ENCODE data around the gene CDH13.

DNA sequence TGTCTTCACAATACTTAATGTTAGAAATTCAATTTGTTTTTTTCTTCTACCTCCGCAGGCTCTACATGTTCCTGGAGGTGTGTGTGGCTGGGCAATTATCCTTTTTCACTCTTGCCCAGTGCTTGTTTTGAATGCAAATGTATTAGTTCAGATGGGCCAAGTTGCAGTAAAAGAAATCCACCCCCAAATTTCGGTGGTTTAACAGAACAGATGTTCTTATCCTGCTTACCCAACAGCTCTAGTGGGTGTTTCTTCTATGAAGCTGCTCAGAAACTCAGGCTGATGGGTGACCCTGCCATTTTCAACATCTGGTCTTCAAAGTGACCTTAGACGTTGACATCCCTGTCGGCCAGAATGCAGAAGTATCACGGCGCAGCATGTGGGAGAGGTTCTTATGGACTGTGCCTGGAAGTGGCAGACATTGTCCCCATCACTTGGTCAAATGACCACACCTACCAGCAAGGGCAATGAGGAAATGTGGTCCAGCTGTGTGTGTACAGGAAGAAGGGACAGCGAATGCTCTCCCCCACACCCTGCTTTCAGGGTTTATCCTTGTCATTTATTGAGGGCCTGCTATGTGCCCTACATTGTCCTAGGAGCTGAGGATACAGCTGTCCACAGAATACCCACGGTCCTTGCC is 157.3 kb downstream of the CDH13 start:
- TF ChIP-seq EZH2phosphoT487 (IDR thresholded peaks at IDR 0.05; ENCODE audit: unreplicated experiment) = no peak
- TF ChIP-seq, protein P1, sequence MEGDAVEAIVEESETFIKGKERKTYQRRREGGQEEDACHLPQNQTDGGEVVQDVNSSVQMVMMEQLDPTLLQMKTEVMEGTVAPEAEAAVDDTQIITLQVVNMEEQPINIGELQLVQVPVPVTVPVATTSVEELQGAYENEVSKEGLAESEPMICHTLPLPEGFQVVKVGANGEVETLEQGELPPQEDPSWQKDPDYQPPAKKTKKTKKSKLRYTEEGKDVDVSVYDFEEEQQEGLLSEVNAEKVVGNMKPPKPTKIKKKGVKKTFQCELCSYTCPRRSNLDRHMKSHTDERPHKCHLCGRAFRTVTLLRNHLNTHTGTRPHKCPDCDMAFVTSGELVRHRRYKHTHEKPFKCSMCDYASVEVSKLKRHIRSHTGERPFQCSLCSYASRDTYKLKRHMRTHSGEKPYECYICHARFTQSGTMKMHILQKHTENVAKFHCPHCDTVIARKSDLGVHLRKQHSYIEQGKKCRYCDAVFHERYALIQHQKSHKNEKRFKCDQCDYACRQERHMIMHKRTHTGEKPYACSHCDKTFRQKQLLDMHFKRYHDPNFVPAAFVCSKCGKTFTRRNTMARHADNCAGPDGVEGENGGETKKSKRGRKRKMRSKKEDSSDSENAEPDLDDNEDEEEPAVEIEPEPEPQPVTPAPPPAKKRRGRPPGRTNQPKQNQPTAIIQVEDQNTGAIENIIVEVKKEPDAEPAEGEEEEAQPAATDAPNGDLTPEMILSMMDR (conservative IDR thresholded peaks at IDR 0.05; ENCODE audit: low read depth in 2 of 2) = no peak
- no peak for TF ChIP-seq EZH2 (IDR thresholded peaks at IDR 0.05; ENCODE audit: low read depth, unreplicated experiment)
- TF ChIP-seq, protein P2, sequence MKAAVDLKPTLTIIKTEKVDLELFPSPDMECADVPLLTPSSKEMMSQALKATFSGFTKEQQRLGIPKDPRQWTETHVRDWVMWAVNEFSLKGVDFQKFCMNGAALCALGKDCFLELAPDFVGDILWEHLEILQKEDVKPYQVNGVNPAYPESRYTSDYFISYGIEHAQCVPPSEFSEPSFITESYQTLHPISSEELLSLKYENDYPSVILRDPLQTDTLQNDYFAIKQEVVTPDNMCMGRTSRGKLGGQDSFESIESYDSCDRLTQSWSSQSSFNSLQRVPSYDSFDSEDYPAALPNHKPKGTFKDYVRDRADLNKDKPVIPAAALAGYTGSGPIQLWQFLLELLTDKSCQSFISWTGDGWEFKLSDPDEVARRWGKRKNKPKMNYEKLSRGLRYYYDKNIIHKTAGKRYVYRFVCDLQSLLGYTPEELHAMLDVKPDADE (IDR thresholded peaks at IDR 0.05) = no peak
- TF ChIP-seq CREB1 (CRISPR knock-in tag; IDR thresholded peaks at IDR 0.05; ENCODE audit: low read depth) = no peak
- no peak for TF ChIP-seq POLR2AphosphoS5 (IDR thresholded peaks at IDR 0.05; ENCODE audit: low read depth)
- no peak for TF ChIP-seq STAT1 (IDR thresholded peaks at IDR 0.05; ENCODE audit: unreplicated experiment)
- TF ChIP-seq, protein P3, sequence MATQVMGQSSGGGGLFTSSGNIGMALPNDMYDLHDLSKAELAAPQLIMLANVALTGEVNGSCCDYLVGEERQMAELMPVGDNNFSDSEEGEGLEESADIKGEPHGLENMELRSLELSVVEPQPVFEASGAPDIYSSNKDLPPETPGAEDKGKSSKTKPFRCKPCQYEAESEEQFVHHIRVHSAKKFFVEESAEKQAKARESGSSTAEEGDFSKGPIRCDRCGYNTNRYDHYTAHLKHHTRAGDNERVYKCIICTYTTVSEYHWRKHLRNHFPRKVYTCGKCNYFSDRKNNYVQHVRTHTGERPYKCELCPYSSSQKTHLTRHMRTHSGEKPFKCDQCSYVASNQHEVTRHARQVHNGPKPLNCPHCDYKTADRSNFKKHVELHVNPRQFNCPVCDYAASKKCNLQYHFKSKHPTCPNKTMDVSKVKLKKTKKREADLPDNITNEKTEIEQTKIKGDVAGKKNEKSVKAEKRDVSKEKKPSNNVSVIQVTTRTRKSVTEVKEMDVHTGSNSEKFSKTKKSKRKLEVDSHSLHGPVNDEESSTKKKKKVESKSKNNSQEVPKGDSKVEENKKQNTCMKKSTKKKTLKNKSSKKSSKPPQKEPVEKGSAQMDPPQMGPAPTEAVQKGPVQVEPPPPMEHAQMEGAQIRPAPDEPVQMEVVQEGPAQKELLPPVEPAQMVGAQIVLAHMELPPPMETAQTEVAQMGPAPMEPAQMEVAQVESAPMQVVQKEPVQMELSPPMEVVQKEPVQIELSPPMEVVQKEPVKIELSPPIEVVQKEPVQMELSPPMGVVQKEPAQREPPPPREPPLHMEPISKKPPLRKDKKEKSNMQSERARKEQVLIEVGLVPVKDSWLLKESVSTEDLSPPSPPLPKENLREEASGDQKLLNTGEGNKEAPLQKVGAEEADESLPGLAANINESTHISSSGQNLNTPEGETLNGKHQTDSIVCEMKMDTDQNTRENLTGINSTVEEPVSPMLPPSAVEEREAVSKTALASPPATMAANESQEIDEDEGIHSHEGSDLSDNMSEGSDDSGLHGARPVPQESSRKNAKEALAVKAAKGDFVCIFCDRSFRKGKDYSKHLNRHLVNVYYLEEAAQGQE (IDR thresholded peaks at IDR 0.05; ENCODE audit: unreplicated experiment) = no peak
- no peak for TF ChIP-seq ZNF114 (CRISPR knock-in tag; IDR thresholded peaks at IDR 0.05)
- no peak for TF ChIP-seq NANOG (IDR thresholded peaks at IDR 0.05; ENCODE audit: borderline replicate concordance)
- no peak for TF ChIP-seq JUNB (IDR thresholded peaks at IDR 0.05; ENCODE audit: unreplicated experiment)

Data from GM23338 (cell line).